H1 (cell line): ENCODE measurements around the gene UNC13D. TPM values are rescaled to one million over a fixed set of nuclear protein-coding genes. Genes with fewer than 3 reads are reported as not detected.

ENCODE experiments used
- ASH2L ChIP-seq: fragments of 200-600, 300-600 bp; sonication (generic); IDR thresholded peaks from one replicate; pipeline ENCODE4 v1.7.1; 2017; ENCODE audit warnings: low read length
- BACH1 ChIP-seq: IDR thresholded peaks from 2 replicates; pipeline ENCODE4 v1.6.1; 2012; ENCODE audit warnings: low read length, improper control_type of control experiment
- BCL11A ChIP-seq, 2 experiments: IDR thresholded peaks; one replicate each; pipeline ENCODE4 v1.6.1; 2011; ENCODE audit warnings: low read depth in 2 of 2, low read length in 2 of 2, mild to moderate bottlenecking in 2 of 2
- CEBPB ChIP-seq: IDR thresholded peaks from 2 replicates; pipeline ENCODE4 v1.6.1; 2012; ENCODE audit warnings: low read depth, low read length
- CHD1 ChIP-seq: IDR thresholded peaks from 2 replicates; pipeline ENCODE4 v1.6.1; 2012; ENCODE audit warnings: low read depth, low read length, improper control_type of control experiment
- CREB1 ChIP-seq: IDR thresholded peaks from 2 replicates; pipeline ENCODE4 v1.6.1; 2012; ENCODE audit warnings: inconsistent platforms
- FOSL1 ChIP-seq: IDR thresholded peaks from 2 replicates; pipeline ENCODE4 v1.6.1; 2011; ENCODE audit warnings: mild to moderate bottlenecking, low read depth, low read length, moderate library complexity; ENCODE audit not compliant: insufficient read depth
- HDAC2 ChIP-seq, 2 experiments: fragments of 300-600 bp in 1 of 2; sonication (generic) in 1 of 2; IDR thresholded peaks; 2 replicates each; pipeline ENCODE4 v1.6.1; 2011 to 2012; ENCODE audit warnings: low read depth in 2 of 2, low read length in 2 of 2, mild to moderate bottlenecking in 2 of 2, moderate library complexity in 2 of 2, borderline replicate concordance in 1 of 2, inconsistent platforms in 1 of 2
- HDAC6 ChIP-seq: IDR thresholded peaks from one replicate; pipeline ENCODE4 v1.7.1; 2012; ENCODE audit warnings: low read depth, mild to moderate bottlenecking, inconsistent platforms, low read length, moderate library complexity
- JUND ChIP-seq: IDR thresholded peaks from 2 replicates; pipeline ENCODE4 v1.6.1; 2011; ENCODE audit warnings: mild to moderate bottlenecking, improper control_type of control experiment, low read length
- KDM5A ChIP-seq: fragments of 200-600 bp; IDR thresholded peaks from 2 replicates; pipeline ENCODE4 v1.7.1; 2012; ENCODE audit warnings: mild to moderate bottlenecking, low read length, inconsistent platforms, mixed read lengths
- MAFK ChIP-seq: IDR thresholded peaks from 2 replicates; pipeline ENCODE4 v1.6.1; 2012; ENCODE audit warnings: low read depth, mild to moderate bottlenecking, improper control_type of control experiment, low read length
- NRF1 ChIP-seq: IDR thresholded peaks from 2 replicates; pipeline ENCODE4 v1.6.1; 2011; ENCODE audit warnings: mild to moderate bottlenecking, low read depth, low read length, improper control_type of control experiment
- PHF8 ChIP-seq: fragments of 200-600 bp; sonication (generic); conservative IDR thresholded peaks from 2 replicates; pipeline ENCODE4 v1.7.1; 2012; ENCODE audit warnings: low read depth, mild to moderate bottlenecking, inconsistent platforms, low read length, moderate library complexity
- POLR2A ChIP-seq, 2 experiments: IDR thresholded peaks; 1 replicate in 1 of 2; 2 replicates in 1 of 2; pipeline ENCODE4 v1.6.1; 2011; ENCODE audit warnings: low read depth in 2 of 2, low read length in 2 of 2, mild to moderate bottlenecking in 2 of 2; ENCODE audit errors: control extremely low read depth in 1 of 2
- POU5F1 ChIP-seq: IDR thresholded peaks from 2 replicates; pipeline ENCODE4 v1.6.1; 2011; ENCODE audit warnings: low read depth, mild to moderate bottlenecking, low read length, moderate library complexity
- RAD21 ChIP-seq, 2 experiments: IDR thresholded peaks in 1 of 2; conservative IDR thresholded peaks in 1 of 2; 2 replicates each; pipeline ENCODE4 v1.6.1; 2011; ENCODE audit warnings: low read depth in 2 of 2, low read length in 2 of 2, improper control_type of control experiment in 1 of 2, inconsistent platforms in 1 of 2, mild to moderate bottlenecking in 1 of 2, moderate library complexity in 1 of 2
- SP2 ChIP-seq: IDR thresholded peaks from 2 replicates; pipeline ENCODE4 v1.6.1; 2012; ENCODE audit warnings: mild to moderate bottlenecking, low read length, inconsistent platforms
- TAF1 ChIP-seq: IDR thresholded peaks from 2 replicates; pipeline ENCODE4 v1.6.1; 2011; ENCODE audit warnings: mild to moderate bottlenecking, low read depth, low read length
- YY1 ChIP-seq: IDR thresholded peaks from 2 replicates; pipeline ENCODE4 v1.6.1; 2011; ENCODE audit warnings: low read depth, mild to moderate bottlenecking, low read length
- ZNF274 ChIP-seq: IDR thresholded peaks from 2 replicates; pipeline ENCODE4 v1.7.0; 2012; ENCODE audit warnings: low read length, borderline replicate concordance; ENCODE audit errors: extremely low read depth
- polyA plus RNA-seq, 7 experiments: library from polyadenylated mRNA; depleted of rRNA in 3 of 7; stranded (reverse) in 5 of 7; unstranded in 2 of 7; fragments of >200 nt in 5 of 7; fragments of 200-250 nt in 2 of 7; gene quantifications; 1 replicate in 5 of 7; 2 replicates in 1 of 7; 4 replicates in 1 of 7; pipeline versions ENCODE4 v1.2.1 to v1.2.3, GENCODE V29; 2011 to 2013; ENCODE audit warnings: missing spikeins in 2 of 7, mixed read lengths in 2 of 7
- total RNA-seq: library from RNA; stranded (reverse); fragmentation: NEBNext Ultra II Directional; extraction: Animal tissue kit (Norgen Biotek cat#: 25700); gene quantifications from 2 replicates; pipeline ENCODE4 v1.2.1, GENCODE V29; 2021
- TF ChIP-seq, protein P1 (sequence below), 3 experiments: IDR thresholded peaks; 1 replicate in 2 of 3; 2 replicates in 1 of 3; pipeline versions ENCODE4 v1.5.1 to v1.6.1; 2011; ENCODE audit warnings: low read length in 3 of 3, mild to moderate bottlenecking in 3 of 3, inconsistent platforms in 2 of 3, low read depth in 1 of 3, moderate library complexity in 1 of 3; ENCODE audit not compliant: insufficient read depth in 1 of 3; ENCODE audit errors: control extremely low read depth in 1 of 3
- TF ChIP-seq, protein P2 (sequence below): IDR thresholded peaks from 2 replicates; pipeline ENCODE4 v1.6.1; 2011; ENCODE audit warnings: low read depth, mild to moderate bottlenecking, low read length; ENCODE audit not compliant: insufficient read depth

The UNC13D gene
- total and polyA plus RNA-seq, 2 of the 8 experiments (the other 6 are each of a cell fraction or from before 2014, with no cell fraction given) = 3.6 to 8.4 TPM

DNA sequence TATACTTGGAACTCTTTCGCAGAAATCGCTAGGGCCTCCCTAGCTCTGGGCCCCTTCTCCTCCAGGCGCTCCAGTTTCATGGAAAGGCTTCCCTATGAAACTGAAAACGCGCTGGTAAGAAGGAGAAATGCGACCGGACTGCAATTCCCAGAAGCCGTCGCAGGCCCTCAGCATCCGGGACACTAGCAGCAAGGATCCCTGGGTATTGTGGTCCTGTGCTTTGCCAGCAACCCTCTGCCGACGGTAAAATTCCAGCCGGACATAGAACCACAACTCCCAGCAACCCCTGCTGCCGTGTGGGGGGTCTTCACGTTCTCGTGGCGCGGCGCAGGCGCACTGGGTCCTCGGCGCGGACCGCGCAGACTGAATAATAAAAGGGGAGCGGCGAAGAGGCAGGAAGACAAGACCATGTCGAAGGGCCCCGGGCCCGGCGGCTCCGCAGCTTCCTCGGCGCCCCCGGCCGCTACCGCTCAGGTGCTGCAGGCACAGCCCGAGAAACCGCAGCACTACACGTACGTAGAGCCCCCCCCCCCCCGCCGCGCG lies 59.7 kb downstream of the UNC13D start, which contains the start of gene UNK (continued):
- TF ChIP-seq POU5F1 = no peak
- no peak for TF ChIP-seq HDAC2 (IDR thresholded peaks at IDR 0.05; ENCODE audit: borderline replicate concordance in 1 of 2, low read depth in 2 of 2, low read length in 2 of 2)
- no peak for TF ChIP-seq FOSL1
- TF ChIP-seq BACH1 = no peak
- no peak for TF ChIP-seq CEBPB
- no peak for TF ChIP-seq RAD21 (IDR thresholded peaks at IDR 0.05 in 1 of 2, conservative IDR thresholded peaks at IDR 0.05 in 1 of 2; ENCODE audit: low read depth in 2 of 2, low read length in 2 of 2)
- TF ChIP-seq MAFK = no peak
- peak in 1 of 2 experiments; percentile 89; a peak in 2 of 3 replicates for TF ChIP-seq POLR2A (IDR thresholded peaks at IDR 0.05; ENCODE audit: control extremely low read depth in 1 of 2, low read depth in 2 of 2, low read length in 2 of 2)
- peak; percentile 92 for TF ChIP-seq NRF1
- TF ChIP-seq CHD1 = no peak
- TF ChIP-seq HDAC6 = no peak
- TF ChIP-seq TAF1 = peak; percentile 87; the same call in 1 of the 2 replicates
- TF ChIP-seq JUND = no peak
- TF ChIP-seq KDM5A = no peak
- TF ChIP-seq SP2 = no peak
- TF ChIP-seq YY1 = 0 out of 2 replicates have a peak, but pooled peaks have one; percentile 30
- TF ChIP-seq PHF8 = peak; percentile 94; the same call in 1 of the 2 replicates
- TF ChIP-seq CREB1 = peak; percentile 92; the same call in 1 of the 2 replicates
- no peak for TF ChIP-seq ZNF274
- TF ChIP-seq BCL11A (IDR thresholded peaks at IDR 0.05; ENCODE audit: low read depth in 2 of 2, low read length in 2 of 2) = no peak
- TF ChIP-seq, protein P1, sequence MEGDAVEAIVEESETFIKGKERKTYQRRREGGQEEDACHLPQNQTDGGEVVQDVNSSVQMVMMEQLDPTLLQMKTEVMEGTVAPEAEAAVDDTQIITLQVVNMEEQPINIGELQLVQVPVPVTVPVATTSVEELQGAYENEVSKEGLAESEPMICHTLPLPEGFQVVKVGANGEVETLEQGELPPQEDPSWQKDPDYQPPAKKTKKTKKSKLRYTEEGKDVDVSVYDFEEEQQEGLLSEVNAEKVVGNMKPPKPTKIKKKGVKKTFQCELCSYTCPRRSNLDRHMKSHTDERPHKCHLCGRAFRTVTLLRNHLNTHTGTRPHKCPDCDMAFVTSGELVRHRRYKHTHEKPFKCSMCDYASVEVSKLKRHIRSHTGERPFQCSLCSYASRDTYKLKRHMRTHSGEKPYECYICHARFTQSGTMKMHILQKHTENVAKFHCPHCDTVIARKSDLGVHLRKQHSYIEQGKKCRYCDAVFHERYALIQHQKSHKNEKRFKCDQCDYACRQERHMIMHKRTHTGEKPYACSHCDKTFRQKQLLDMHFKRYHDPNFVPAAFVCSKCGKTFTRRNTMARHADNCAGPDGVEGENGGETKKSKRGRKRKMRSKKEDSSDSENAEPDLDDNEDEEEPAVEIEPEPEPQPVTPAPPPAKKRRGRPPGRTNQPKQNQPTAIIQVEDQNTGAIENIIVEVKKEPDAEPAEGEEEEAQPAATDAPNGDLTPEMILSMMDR (IDR thresholded peaks at IDR 0.05; ENCODE audit: control extremely low read depth in 1 of 3, insufficient read depth in 1 of 3, low read depth in 1 of 3, low read length in 3 of 3) = no peak
- TF ChIP-seq, protein P2, sequence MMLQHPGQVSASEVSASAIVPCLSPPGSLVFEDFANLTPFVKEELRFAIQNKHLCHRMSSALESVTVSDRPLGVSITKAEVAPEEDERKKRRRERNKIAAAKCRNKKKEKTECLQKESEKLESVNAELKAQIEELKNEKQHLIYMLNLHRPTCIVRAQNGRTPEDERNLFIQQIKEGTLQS = 0 out of 2 replicates have a peak, but pooled peaks have one; percentile 44
- TF ChIP-seq ASH2L = peak; percentile 89
